HCT116 (cell line): Measurements from ENCODE around the gene KCNN3.

Source experiments
- CBX3 ChIP-seq: IDR thresholded peaks from 2 replicates; pipeline ENCODE4 v1.6.1; 2012; ENCODE audit warnings: low read depth
- EGR1 ChIP-seq: IDR thresholded peaks from 2 replicates; pipeline ENCODE4 v1.6.1; 2012; ENCODE audit warnings: low read depth
- EZH2 ChIP-seq: fragments of 200-600 bp; sonication (generic); IDR thresholded peaks from 2 replicates; pipeline ENCODE4 v1.6.1; 2017; ENCODE audit warnings: antibody characterized with exemption, mixed run types
- EZH2phosphoT487 ChIP-seq: fragments of 200-600 bp; IDR thresholded peaks from 2 replicates; pipeline ENCODE4 v1.6.1; 2018; ENCODE audit warnings: antibody characterized with exemption, borderline replicate concordance
- POLR2A ChIP-seq: IDR thresholded peaks from 2 replicates; pipeline ENCODE4 v1.7.0; 2011; ENCODE audit warnings: borderline replicate concordance; ENCODE audit not compliant: insufficient read depth, insufficient read length; ENCODE audit errors: extremely low read depth
- SIN3A ChIP-seq: IDR thresholded peaks from 2 replicates; pipeline ENCODE4 v1.6.1; 2012; ENCODE audit warnings: low read depth
- SP1 ChIP-seq: IDR thresholded peaks from 2 replicates; pipeline ENCODE4 v1.6.1; 2012; ENCODE audit warnings: low read depth
- TF ChIP-seq, protein P1 (sequence below): IDR thresholded peaks from 2 replicates; pipeline ENCODE4 v1.6.1; 2012
- TF ChIP-seq, protein P2 (sequence below), 3 experiments: fragments of 200-600 bp in 1 of 3; sonication (generic) in 1 of 3; IDR thresholded peaks in 2 of 3; conservative IDR thresholded peaks in 1 of 3; 2 replicates each; pipeline ENCODE4 v1.5.1; 2012 to 2017; ENCODE audit warnings: low read depth in 2 of 3, low read length in 2 of 3, antibody characterized with exemption in 1 of 3, borderline replicate concordance in 1 of 3, control low read depth in 1 of 3, mild to moderate bottlenecking in 1 of 3, mixed read lengths in 1 of 3, mixed run types in 1 of 3, moderate library complexity in 1 of 3; ENCODE audit not compliant: insufficient read depth in 1 of 3
- TF ChIP-seq, protein P3 (sequence below): IDR thresholded peaks from 2 replicates; pipeline ENCODE4 v1.6.1; 2012; ENCODE audit warnings: low read depth

DNA sequence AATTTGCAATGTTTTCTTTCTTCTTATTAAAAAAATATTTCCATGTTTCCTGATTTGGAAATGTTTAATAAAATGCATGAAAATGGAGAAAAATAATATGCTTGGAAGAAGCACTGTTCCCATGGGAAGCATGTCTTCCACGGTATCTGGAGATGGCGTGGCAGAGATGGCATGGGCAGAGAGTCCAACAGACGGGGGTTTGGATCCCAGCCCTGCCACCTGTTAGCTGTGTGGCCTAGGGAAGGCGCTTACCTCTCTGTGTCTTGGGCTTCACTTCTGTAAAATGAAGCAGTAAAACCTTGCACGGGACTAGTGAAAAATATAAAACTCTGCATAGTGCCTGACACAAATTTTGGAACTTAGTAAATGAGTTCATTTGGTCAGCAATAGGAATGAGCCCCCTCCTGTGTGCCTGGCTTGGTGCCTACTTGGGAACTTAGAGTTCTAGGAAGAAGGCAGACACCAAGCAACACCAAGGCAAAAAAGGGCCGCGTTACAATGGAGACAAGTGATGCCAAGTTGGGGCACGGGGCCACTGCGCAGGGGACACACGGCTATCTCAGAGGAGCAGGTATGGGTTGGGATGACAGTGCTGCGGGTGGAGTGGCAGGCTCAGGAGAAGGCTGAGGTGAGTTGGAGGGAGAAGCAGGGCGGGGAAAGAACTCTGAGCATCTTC is 124.2 kb downstream of the KCNN3 start:
- TF ChIP-seq POLR2A = no peak
- no peak for TF ChIP-seq CBX3
- TF ChIP-seq, protein P1, sequence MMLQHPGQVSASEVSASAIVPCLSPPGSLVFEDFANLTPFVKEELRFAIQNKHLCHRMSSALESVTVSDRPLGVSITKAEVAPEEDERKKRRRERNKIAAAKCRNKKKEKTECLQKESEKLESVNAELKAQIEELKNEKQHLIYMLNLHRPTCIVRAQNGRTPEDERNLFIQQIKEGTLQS = no peak
- TF ChIP-seq, protein P2, sequence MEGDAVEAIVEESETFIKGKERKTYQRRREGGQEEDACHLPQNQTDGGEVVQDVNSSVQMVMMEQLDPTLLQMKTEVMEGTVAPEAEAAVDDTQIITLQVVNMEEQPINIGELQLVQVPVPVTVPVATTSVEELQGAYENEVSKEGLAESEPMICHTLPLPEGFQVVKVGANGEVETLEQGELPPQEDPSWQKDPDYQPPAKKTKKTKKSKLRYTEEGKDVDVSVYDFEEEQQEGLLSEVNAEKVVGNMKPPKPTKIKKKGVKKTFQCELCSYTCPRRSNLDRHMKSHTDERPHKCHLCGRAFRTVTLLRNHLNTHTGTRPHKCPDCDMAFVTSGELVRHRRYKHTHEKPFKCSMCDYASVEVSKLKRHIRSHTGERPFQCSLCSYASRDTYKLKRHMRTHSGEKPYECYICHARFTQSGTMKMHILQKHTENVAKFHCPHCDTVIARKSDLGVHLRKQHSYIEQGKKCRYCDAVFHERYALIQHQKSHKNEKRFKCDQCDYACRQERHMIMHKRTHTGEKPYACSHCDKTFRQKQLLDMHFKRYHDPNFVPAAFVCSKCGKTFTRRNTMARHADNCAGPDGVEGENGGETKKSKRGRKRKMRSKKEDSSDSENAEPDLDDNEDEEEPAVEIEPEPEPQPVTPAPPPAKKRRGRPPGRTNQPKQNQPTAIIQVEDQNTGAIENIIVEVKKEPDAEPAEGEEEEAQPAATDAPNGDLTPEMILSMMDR (IDR thresholded peaks at IDR 0.05 in 2 of 3, conservative IDR thresholded peaks at IDR 0.05 in 1 of 3; ENCODE audit: borderline replicate concordance in 1 of 3, insufficient read depth in 1 of 3, low read depth in 2 of 3, low read length in 2 of 3) = no peak
- no peak for TF ChIP-seq EZH2
- no peak for TF ChIP-seq SP1
- TF ChIP-seq EZH2phosphoT487 = no peak
- TF ChIP-seq, protein P3, sequence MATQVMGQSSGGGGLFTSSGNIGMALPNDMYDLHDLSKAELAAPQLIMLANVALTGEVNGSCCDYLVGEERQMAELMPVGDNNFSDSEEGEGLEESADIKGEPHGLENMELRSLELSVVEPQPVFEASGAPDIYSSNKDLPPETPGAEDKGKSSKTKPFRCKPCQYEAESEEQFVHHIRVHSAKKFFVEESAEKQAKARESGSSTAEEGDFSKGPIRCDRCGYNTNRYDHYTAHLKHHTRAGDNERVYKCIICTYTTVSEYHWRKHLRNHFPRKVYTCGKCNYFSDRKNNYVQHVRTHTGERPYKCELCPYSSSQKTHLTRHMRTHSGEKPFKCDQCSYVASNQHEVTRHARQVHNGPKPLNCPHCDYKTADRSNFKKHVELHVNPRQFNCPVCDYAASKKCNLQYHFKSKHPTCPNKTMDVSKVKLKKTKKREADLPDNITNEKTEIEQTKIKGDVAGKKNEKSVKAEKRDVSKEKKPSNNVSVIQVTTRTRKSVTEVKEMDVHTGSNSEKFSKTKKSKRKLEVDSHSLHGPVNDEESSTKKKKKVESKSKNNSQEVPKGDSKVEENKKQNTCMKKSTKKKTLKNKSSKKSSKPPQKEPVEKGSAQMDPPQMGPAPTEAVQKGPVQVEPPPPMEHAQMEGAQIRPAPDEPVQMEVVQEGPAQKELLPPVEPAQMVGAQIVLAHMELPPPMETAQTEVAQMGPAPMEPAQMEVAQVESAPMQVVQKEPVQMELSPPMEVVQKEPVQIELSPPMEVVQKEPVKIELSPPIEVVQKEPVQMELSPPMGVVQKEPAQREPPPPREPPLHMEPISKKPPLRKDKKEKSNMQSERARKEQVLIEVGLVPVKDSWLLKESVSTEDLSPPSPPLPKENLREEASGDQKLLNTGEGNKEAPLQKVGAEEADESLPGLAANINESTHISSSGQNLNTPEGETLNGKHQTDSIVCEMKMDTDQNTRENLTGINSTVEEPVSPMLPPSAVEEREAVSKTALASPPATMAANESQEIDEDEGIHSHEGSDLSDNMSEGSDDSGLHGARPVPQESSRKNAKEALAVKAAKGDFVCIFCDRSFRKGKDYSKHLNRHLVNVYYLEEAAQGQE = no peak
- no peak for TF ChIP-seq EGR1
- no peak for TF ChIP-seq SIN3A
